WTC11 (cell line): Measurements from ENCODE around the gene AJM1. TPM values are rescaled to one million over a fixed set of nuclear protein-coding genes. Genes with fewer than 3 reads are reported as not detected.

Experiments used
- ATAC-seq: fragments of 200-7000 bp; cut with Tn5 transposase; 2 replicates; pipeline ENCODE4 v1.10.0; 2021; ENCODE audit warnings: mild to moderate bottlenecking, moderate library complexity
- CTCF ChIA-PET: fragments of 300-600 bp; sonication (Branson Sonifier 250); formaldehyde crosslinking; loops from one replicate; lab custom pipeline; 2021; ENCODE audit warnings: antibody characterized with exemption; lab: Charles Lee
- POLR2A ChIA-PET: fragments of 350-600 bp; sonication (Branson Sonifier 250); formaldehyde crosslinking; loops from one replicate; lab custom pipeline; 2021; ENCODE audit warnings: antibody characterized with exemption; lab: Charles Lee
- DNase-seq: peaks from one replicate; pipeline ENCODE4 v3.0.0; 2021; ENCODE audit warnings: low spot score
- H3K27ac Mint-ChIP-seq: 2 replicates; pipeline ENCODE4 v1.8.0; 2021; ENCODE audit warnings: mixed read lengths
- H3K27me3 Mint-ChIP-seq: 2 replicates; pipeline ENCODE4 v1.8.0; 2021; ENCODE audit warnings: low read depth, mild to moderate bottlenecking, moderate library complexity, mixed read lengths
- H3K36me3 Mint-ChIP-seq: 2 replicates; pipeline ENCODE4 v1.8.0; 2021; ENCODE audit warnings: mixed read lengths
- H3K4me1 Mint-ChIP-seq: 2 replicates; pipeline ENCODE4 v1.8.0; 2022; ENCODE audit warnings: mixed read lengths
- H3K4me3 Mint-ChIP-seq: 2 replicates; pipeline ENCODE4 v1.8.0; 2021; ENCODE audit warnings: mild to moderate bottlenecking, moderate library complexity, mixed read lengths
- H3K9me3 Mint-ChIP-seq: 2 replicates; pipeline ENCODE4 v1.8.0; 2021; ENCODE audit warnings: mixed read lengths
- ATF1 ChIP-seq: sonication (generic); formaldehyde crosslinking; IDR thresholded peaks from 2 replicates; pipeline ENCODE4 v1.8.1; 2023; ENCODE audit warnings: mild to moderate bottlenecking, moderate library complexity, missing genetic modification reagents
- ETV6 ChIP-seq: sonication (generic); formaldehyde crosslinking; IDR thresholded peaks from 2 replicates; pipeline ENCODE4 v1.8.1; 2022; ENCODE audit warnings: mild to moderate bottlenecking, missing genetic modification reagents
- FOXK1 ChIP-seq: sonication (generic); formaldehyde crosslinking; IDR thresholded peaks from 2 replicates; pipeline ENCODE4 v1.8.0; 2022; ENCODE audit warnings: mild to moderate bottlenecking, moderate library complexity, missing genetic modification reagents
- FOXP1 ChIP-seq: sonication (generic); formaldehyde crosslinking; IDR thresholded peaks from 2 replicates; pipeline ENCODE4 v1.8.0; 2022; ENCODE audit warnings: missing genetic modification reagents, mild to moderate bottlenecking, moderate library complexity, borderline replicate concordance
- JUN ChIP-seq: sonication (generic); formaldehyde crosslinking; IDR thresholded peaks from 2 replicates; pipeline ENCODE4 v1.8.0; 2023; ENCODE audit warnings: mild to moderate bottlenecking, missing genetic modification reagents
- MLX ChIP-seq: sonication (generic); formaldehyde crosslinking; IDR thresholded peaks from 2 replicates; pipeline ENCODE4 v1.8.1; 2023; ENCODE audit warnings: mild to moderate bottlenecking, missing genetic modification reagents, moderate library complexity
- NFATC4 ChIP-seq: fragments of 250-450 bp; sonication (Bioruptor Pico); IDR thresholded peaks from 2 replicates; pipeline ENCODE4 v1.9.0; 2021; ENCODE audit warnings: mild to moderate bottlenecking
- NFE2L1 ChIP-seq: sonication (generic); formaldehyde crosslinking; IDR thresholded peaks from 2 replicates; pipeline ENCODE4 v1.8.1; 2023; ENCODE audit warnings: missing genetic modification reagents
- RELA ChIP-seq: sonication (generic); formaldehyde crosslinking; IDR thresholded peaks from 2 replicates; pipeline ENCODE4 v1.8.1; 2022; ENCODE audit warnings: missing genetic modification reagents, mild to moderate bottlenecking, borderline replicate concordance
- TEAD4 ChIP-seq: sonication (generic); formaldehyde crosslinking; IDR thresholded peaks from 2 replicates; pipeline ENCODE4 v1.8.0; 2022; ENCODE audit warnings: mild to moderate bottlenecking, missing genetic modification reagents
- ZBTB43 ChIP-seq: sonication (generic); formaldehyde crosslinking; IDR thresholded peaks from 2 replicates; pipeline ENCODE4 v1.8.1; 2023; ENCODE audit warnings: mild to moderate bottlenecking, missing genetic modification reagents
- ZNF138 ChIP-seq: sonication (generic); formaldehyde crosslinking; conservative IDR thresholded peaks from 2 replicates; pipeline ENCODE4 v1.8.1; 2022; ENCODE audit warnings: mild to moderate bottlenecking, moderate library complexity, missing genetic modification reagents
- ZNF219 ChIP-seq: sonication (generic); formaldehyde crosslinking; IDR thresholded peaks from 2 replicates; pipeline ENCODE4 v1.8.0; 2023; ENCODE audit warnings: missing genetic modification reagents, mild to moderate bottlenecking, borderline replicate concordance
- ZNF281 ChIP-seq: sonication (generic); formaldehyde crosslinking; IDR thresholded peaks from 2 replicates; pipeline ENCODE4 v1.8.0; 2023; ENCODE audit warnings: mild to moderate bottlenecking, missing genetic modification reagents
- ZNF416 ChIP-seq: fragments of 250-450 bp; sonication (Bioruptor Pico); IDR thresholded peaks from 2 replicates; pipeline ENCODE4 v1.9.0; 2021; ENCODE audit warnings: mild to moderate bottlenecking, inconsistent platforms
- ZNF425 ChIP-seq: fragments of 250-450 bp; sonication (Bioruptor Pico); conservative IDR thresholded peaks from 2 replicates; pipeline ENCODE4 v1.9.0; 2021; ENCODE audit warnings: mild to moderate bottlenecking
- ZNF512 ChIP-seq: sonication (generic); formaldehyde crosslinking; IDR thresholded peaks from 2 replicates; pipeline ENCODE4 v1.8.1; 2022; ENCODE audit warnings: missing genetic modification reagents, borderline replicate concordance
- ZNF671 ChIP-seq: fragments of 250-450 bp; sonication (Bioruptor Pico); IDR thresholded peaks from 2 replicates; pipeline ENCODE4 v1.8.0; 2021; ENCODE audit warnings: mild to moderate bottlenecking
- ZSCAN18 ChIP-seq: fragments of 250-450 bp; sonication (Bioruptor Pico); IDR thresholded peaks from 2 replicates; pipeline ENCODE4 v2.1.2; 2022; ENCODE audit warnings: mild to moderate bottlenecking, moderate library complexity
- total RNA-seq: library from RNA; stranded (reverse); gene quantifications from 3 replicates; pipeline ENCODE4 v1.2.3, GENCODE V29; 2021

Gene AJM1
- total RNA-seq, 1 experiment from 2014 or later, result 1.6 TPM

GRCh38 chr9:136858452-136858843, 16.2 kb downstream of the AJM1 start:
- Mint-ChIP-seq H3K27me3 (no peaks in the 10 kb centered on the region), H3K27ac (no peak overlapping the region), H3K9me3 (no peaks in the 10 kb centered on the region)
- no peak for DNase-seq
- no peak for ATAC-seq
- TF ChIP-seq JUN (CRISPR knock-in tag), result no peak
- TF ChIP-seq, all 79 proteins: peak for 0
- CTCF ChIA-PET, result no interaction called here
- Mint-ChIP-seq H3K4me3 (no peak overlapping the region), H3K36me3 (peaks cover 9% of the 10 kb centered on the region), H3K4me1 (no peaks in the 10 kb centered on the region)
- POLR2A ChIA-PET, result no interaction called here

GRCh38 chr9:136858844-136859757, 16.8 kb downstream of the AJM1 start:
- no peak overlapping the region for H3K4me3 Mint-ChIP-seq
- no peak overlapping the region for H3K27ac Mint-ChIP-seq
- no peak for TF ChIP-seq ZNF671 (CRISPR knock-in tag)
- no peak for TF ChIP-seq ZNF416 (CRISPR knock-in tag)
- TF ChIP-seq RELA, result 0 out of 2 replicates have a peak, but pooled peaks have one; percentile 16
- ChIA-PET CTCF (no interaction called here), POLR2A (interaction anchor here (0.9 kb wide), 1 partner anchor 18 kb away, joined by 3 read pairs; no protein-coding TSS in a partner anchor)
- no peak for DNase-seq
- ATAC-seq, result no peak
- no peaks in the 10 kb centered on the region for H3K9me3 Mint-ChIP-seq
- H3K4me1 Mint-ChIP-seq, result no peaks in the 10 kb centered on the region
- no peaks in the 10 kb centered on the region for H3K27me3 Mint-ChIP-seq
- H3K36me3 Mint-ChIP-seq, result peaks cover 16% of the 10 kb centered on the region

- H3K27ac Mint-ChIP-seq, result peak overlapping the region; percentile 72; the same call in 1 of the 2 replicates
- peaks cover 4% of the 10 kb centered on the region for H3K4me1 Mint-ChIP-seq
- ChIA-PET CTCF (no interaction called here), POLR2A (interaction anchor here (1.2 to 1.3 kb wide), 2 partner anchors 9 to 13 kb away, joined by 3 to 6 read pairs; partner anchors contain the start of gene MAMDC4)
- DNase-seq (no peak), ATAC-seq (no peak)
- H3K36me3 Mint-ChIP-seq, result peaks cover 19% of the 10 kb centered on the region
- H3K27me3 Mint-ChIP-seq, result no peaks in the 10 kb centered on the region
- TF ChIP-seq FOXK1, result no peak
- TF ChIP-seq NFATC4 (CRISPR knock-in tag), result no peak
- no peak for TF ChIP-seq FOXP1
- no peak for TF ChIP-seq ETV6 (CRISPR knock-in tag)
- TF ChIP-seq TEAD4 (CRISPR knock-in tag), result no peak
- TF ChIP-seq ZNF219, result no peak
- TF ChIP-seq RELA, result no peak
- no peak for TF ChIP-seq ATF1 (CRISPR knock-in tag)
- no peak for TF ChIP-seq ZBTB43 (CRISPR knock-in tag)
- no peak for TF ChIP-seq ZSCAN18 (CRISPR knock-in tag)
- no peak for TF ChIP-seq MLX (CRISPR knock-in tag)
- TF ChIP-seq ZNF512 (CRISPR knock-in tag), result no peak
- TF ChIP-seq ZNF138 (CRISPR knock-in tag), result no peak
- no peak for TF ChIP-seq NFE2L1
- no peak for TF ChIP-seq ZNF281 (CRISPR knock-in tag)
- no peak for TF ChIP-seq ZNF425
- no peak overlapping the region for H3K4me3 Mint-ChIP-seq
- H3K9me3 Mint-ChIP-seq, result no peaks in the 10 kb centered on the region
Observed at GRCh38 chr9:136860529-136860928, 18.3 kb downstream of the AJM1 start.
